HG03460 (cell line): ENCODE results near the gene CNTN1.

Experiments used
- ATAC-seq: cut with Tn5 transposase; IDR thresholded peaks from one replicate; pipeline ENCODE4 v1.9.1; 2021; ENCODE audit not compliant: unreplicated experiment

The CNTN1 gene

GRCh38 chr12:41100572-41100971, 408.3 kb downstream of the CNTN1 start:
- ATAC-seq = no peak

GRCh38 chr12:41101806-41102205, 409.6 kb downstream of the CNTN1 start:
- no peak for ATAC-seq

GRCh38 chr12:41103614-41104013, 411.4 kb downstream of the CNTN1 start:
- no peak for ATAC-seq

GRCh38 chr12:41106315-41106714, 414.1 kb downstream of the CNTN1 start:
- ATAC-seq = no peak

GRCh38 chr12:41108032-41108431, 415.8 kb downstream of the CNTN1 start:
- ATAC-seq = no peak

GRCh38 chr12:41112903-41113302, 420.7 kb downstream of the CNTN1 start:
- no peak for ATAC-seq

GRCh38 chr12:41120211-41120610, 428.0 kb downstream of the CNTN1 start:
- ATAC-seq = no peak

GRCh38 chr12:41121374-41121773, 429.1 kb downstream of the CNTN1 start:
- ATAC-seq = no peak
